Measurements from ENCODE around the gene RAPGEFL1. TPM values are rescaled to one million over a fixed set of nuclear protein-coding genes. Genes with fewer than 3 reads are reported as not detected.

RAPGEFL1 gene
- total and polyA plus RNA-seq, 2 donors (not counting 1 experiment from before 2014, with no cell fraction given), result 3.0 to 5.6 TPM

- H3K79me2 ChIP-seq (ENCODE audit: control insufficient read depth, insufficient read depth, low read length), result peaks cover 12% of the 10 kb centered on the region
- H3K27ac ChIP-seq (ENCODE audit: low read length in 2 of 2), result no peak overlapping the region
- H3K36me3 ChIP-seq (replicated peaks in 1 of 2; ENCODE audit: control extremely low read depth in 1 of 2, control insufficient read depth in 1 of 2, extremely low read depth in 1 of 2, insufficient read depth in 2 of 2, low read length in 1 of 2), result peaks cover 3 to 68% of the 10 kb centered on the region in 2 experiments
- ChIA-PET CTCF (interaction anchor here (0.7 to 2.6 kb wide), 8 partner anchors 12 to 157 kb away, joined by 3 to 19 read pairs (median 4); partner anchors contain the start of gene WIPF2), POLR2A (interaction anchor here (0.6 kb wide), 1 partner anchor 114 kb away, joined by 3 read pairs; no protein-coding TSS in a partner anchor)
- Mint-ChIP-seq H3K4me1 (peaks cover 4% of the 10 kb centered on the region), H3K27me3 (no peaks in the 10 kb centered on the region), H3K4me3 (no peak overlapping the region), H3K27ac (no peak overlapping the region), H3K9me3 (ENCODE audit: insufficient read depth) (no peaks in the 10 kb centered on the region)
- no peak for DNase-seq
- H3K9me3 ChIP-seq (ENCODE audit: control extremely low read depth in 1 of 3, control insufficient read depth in 2 of 3, insufficient read depth in 1 of 3, low read length in 2 of 3), result no peaks in the 10 kb centered on the region
- H3K4me3 ChIP-seq (ENCODE audit: control extremely low read depth in 1 of 5, extremely low read depth in 1 of 5, insufficient read depth in 1 of 5, low read depth in 2 of 5, low read length in 4 of 5), result no peak overlapping the region
- no peak overlapping the region for H2AFZ ChIP-seq (ENCODE audit: insufficient read depth, low read depth, low read length, poor library complexity, severe bottlenecking)
- no peak overlapping the region for H3K9ac ChIP-seq (ENCODE audit: low read length)
- intact Hi-C loops (cut with micrococcal nuclease), result no loop called here
- WGBS (ENCODE audit: insufficient coverage), result 100% methylated on average over 1 of the region's 2 CpGs
- no peak overlapping the region for H3K4me2 ChIP-seq (replicated peaks; ENCODE audit: low read depth, low read length, poor library complexity, severe bottlenecking)
- peaks cover 27% of the 10 kb centered on the region for H4K20me1 ChIP-seq (ENCODE audit: control insufficient read depth, insufficient read depth, low read length, poor library complexity, severe bottlenecking)
- no peak for ATAC-seq (ENCODE audit: low read depth)
- H3K27me3 ChIP-seq (replicated peaks in 1 of 4; ENCODE audit: control extremely low read depth in 1 of 4, control insufficient read depth in 3 of 4, insufficient read depth in 4 of 4, low read length in 3 of 4), result no peaks in the 10 kb centered on the region
- TF ChIP-seq CTCF (IDR thresholded peaks at IDR 0.05) (no peak), EZH2 (IDR thresholded peaks at IDR 0.05; ENCODE audit: borderline replicate concordance, insufficient read depth, low read depth, low read length, poor library complexity, severe bottlenecking) (no peak)
- no peaks in the 10 kb centered on the region for H3K4me1 ChIP-seq (ENCODE audit: control insufficient read depth in 2 of 2, insufficient read depth in 2 of 2, low read length in 2 of 2)
Observed at GRCh38 chr17:40170325-40170724, 6.9 kb upstream of the RAPGEFL1 start.

GRCh38 chr17:40171750-40172149 is 5.5 kb upstream of the RAPGEFL1 start:
- no peaks in the 10 kb centered on the region for H3K27me3 ChIP-seq (replicated peaks in 1 of 4; ENCODE audit: control extremely low read depth in 1 of 4, control insufficient read depth in 3 of 4, insufficient read depth in 4 of 4, low read length in 3 of 4)
- H2AFZ ChIP-seq (ENCODE audit: insufficient read depth, low read depth, low read length, poor library complexity, severe bottlenecking), result no peak overlapping the region
- H3K4me2 ChIP-seq (replicated peaks; ENCODE audit: low read depth, low read length, poor library complexity, severe bottlenecking), result no peak overlapping the region
- H4K20me1 ChIP-seq (ENCODE audit: control insufficient read depth, insufficient read depth, low read length, poor library complexity, severe bottlenecking), result peaks cover 13% of the 10 kb centered on the region
- H3K4me3 ChIP-seq (ENCODE audit: control extremely low read depth in 1 of 5, extremely low read depth in 1 of 5, insufficient read depth in 1 of 5, low read depth in 2 of 5, low read length in 4 of 5), result no peak overlapping the region
- peaks cover 0 to 59% of the 10 kb centered on the region in 2 experiments for H3K36me3 ChIP-seq (replicated peaks in 1 of 2; ENCODE audit: control extremely low read depth in 1 of 2, control insufficient read depth in 1 of 2, extremely low read depth in 1 of 2, insufficient read depth in 2 of 2, low read length in 1 of 2)
- no peak overlapping the region for H3K9ac ChIP-seq (ENCODE audit: low read length)
- TF ChIP-seq CTCF (IDR thresholded peaks at IDR 0.05) (no peak), EZH2 (IDR thresholded peaks at IDR 0.05; ENCODE audit: borderline replicate concordance, insufficient read depth, low read depth, low read length, poor library complexity, severe bottlenecking) (no peak)
- ChIA-PET POLR2A (interaction anchor here (0.6 kb wide), 1 partner anchor 67 kb away, joined by 3 read pairs; no protein-coding TSS in a partner anchor), CTCF (interaction anchor here (0.7 to 2.6 kb wide), 3 partner anchors 59 to 158 kb away, joined by 3 to 19 read pairs (median 7); no protein-coding TSS in a partner anchor)
- Mint-ChIP-seq H3K4me1 (peaks cover 6% of the 10 kb centered on the region), H3K27me3 (no peaks in the 10 kb centered on the region), H3K4me3 (no peak overlapping the region), H3K9me3 (ENCODE audit: insufficient read depth) (no peaks in the 10 kb centered on the region), H3K27ac (no peak overlapping the region)
- no peak overlapping the region for H3K27ac ChIP-seq (ENCODE audit: low read length in 2 of 2)
- H3K9me3 ChIP-seq (ENCODE audit: control extremely low read depth in 1 of 3, control insufficient read depth in 2 of 3, insufficient read depth in 1 of 3, low read length in 2 of 3), result no peaks in the 10 kb centered on the region
- DNase-seq (no peak), ATAC-seq (ENCODE audit: low read depth) (no peak)
- peaks cover 8% of the 10 kb centered on the region for H3K79me2 ChIP-seq (ENCODE audit: control insufficient read depth, insufficient read depth, low read length)
- intact Hi-C loops (cut with micrococcal nuclease), result no loop called here
- peaks cover under 1 to 1% of the 10 kb centered on the region in 2 donors for H3K4me1 ChIP-seq (ENCODE audit: control insufficient read depth in 2 of 2, insufficient read depth in 2 of 2, low read length in 2 of 2)
- WGBS (ENCODE audit: insufficient coverage), result no CpG with 5 or more reads among the region's 1 CpG
